Liver (tissue), 9 donors: ENCODE results near the gene NKD1. TPM values are rescaled to one million over a fixed set of nuclear protein-coding genes. Genes with fewer than 3 reads are reported as not detected.

Experiments used
- DNase-seq: peaks from one replicate; pipeline ENCODE4 v3.0.0-alpha.2; 2017; ENCODE audit warnings: low spot score
- H3K27ac ChIP-seq, 2 donors: one replicate each; pipeline ENCODE4 v1.7.0; 2013; ENCODE audit warnings: inconsistent platforms in 2 of 2, low read length in 2 of 2, control low read depth in 1 of 2, low read depth in 1 of 2, mild to moderate bottlenecking in 1 of 2
- H3K27me3 ChIP-seq, 4 donors: one replicate each; pipeline versions ENCODE4 v1.6.1 to v1.7.0; 2013; ENCODE audit warnings: low read length in 3 of 4, inconsistent platforms in 1 of 4, mild to moderate bottlenecking in 1 of 4, moderate library complexity in 1 of 4; ENCODE audit not compliant: control insufficient read depth in 4 of 4, insufficient read depth in 4 of 4
- H3K36me3 ChIP-seq, 4 donors: one replicate each; pipeline versions ENCODE4 v1.6.1 to v1.7.0; 2013; ENCODE audit warnings: low read length in 3 of 4, mild to moderate bottlenecking in 3 of 4, low read depth in 1 of 4, moderate library complexity in 1 of 4; ENCODE audit not compliant: control insufficient read depth in 4 of 4, insufficient read depth in 3 of 4
- H3K4me1 ChIP-seq, 4 donors: one replicate each; pipeline versions ENCODE4 v1.6.1 to v1.7.0; 2013; ENCODE audit warnings: low read length in 3 of 4, mild to moderate bottlenecking in 3 of 4, moderate library complexity in 1 of 4; ENCODE audit not compliant: control insufficient read depth in 4 of 4, insufficient read depth in 4 of 4
- H3K4me3 ChIP-seq, 3 donors: one replicate each; pipeline versions ENCODE4 v1.6.1 to v1.7.0; 2013; ENCODE audit warnings: low read length in 3 of 3, control low read depth in 1 of 3, low read depth in 1 of 3, mild to moderate bottlenecking in 1 of 3
- H3K9ac ChIP-seq, 2 donors: one replicate each; pipeline ENCODE4 v1.7.0; 2013; ENCODE audit warnings: low read length in 2 of 2, mild to moderate bottlenecking in 2 of 2, moderate library complexity in 2 of 2, control low read depth in 1 of 2, low read depth in 1 of 2
- H3K9me3 ChIP-seq, 4 donors: one replicate each; pipeline versions ENCODE4 v1.6.1 to v1.7.0; 2013; ENCODE audit warnings: low read length in 3 of 4; ENCODE audit not compliant: control insufficient read depth in 4 of 4
- ATF3 ChIP-seq: IDR thresholded peaks from 2 replicates; pipeline ENCODE4 v1.6.1; 2016; ENCODE audit warnings: antibody characterized with exemption
- CTCF ChIP-seq: fragments of 150-350 bp; IDR thresholded peaks from 2 replicates; pipeline ENCODE4 v1.5.1; 2017; ENCODE audit warnings: improper control_type of control experiment, low read depth, low read length; ENCODE audit not compliant: missing input control
- EGR1 ChIP-seq, 2 donors: IDR thresholded peaks; 2 replicates each; pipeline ENCODE4 v1.6.1; 2016 to 2018; ENCODE audit warnings: antibody characterized with exemption in 2 of 2, low read depth in 2 of 2
- FOXA1 ChIP-seq: IDR thresholded peaks from 2 replicates; pipeline ENCODE4 v1.6.1; 2016; ENCODE audit warnings: antibody characterized with exemption
- GABPA ChIP-seq, 2 donors: IDR thresholded peaks in 1 of 2; conservative IDR thresholded peaks in 1 of 2; 2 replicates each; pipeline ENCODE4 v1.6.1; 2016; ENCODE audit warnings: antibody characterized with exemption in 2 of 2, mild to moderate bottlenecking in 1 of 2, moderate library complexity in 1 of 2
- HNF4A ChIP-seq, 2 donors: conservative IDR thresholded peaks; 2 replicates each; pipeline ENCODE4 v1.6.1; 2016; ENCODE audit warnings: antibody characterized with exemption in 2 of 2, mild to moderate bottlenecking in 2 of 2
- HNF4G ChIP-seq: IDR thresholded peaks from 2 replicates; pipeline ENCODE4 v1.6.1; 2016; ENCODE audit warnings: antibody characterized with exemption
- JUND ChIP-seq, 2 donors: IDR thresholded peaks; 2 replicates each; pipeline ENCODE4 v1.6.1; 2016; ENCODE audit warnings: antibody characterized with exemption in 2 of 2
- NR2F2 ChIP-seq: IDR thresholded peaks from 2 replicates; pipeline ENCODE4 v1.6.1; 2016; ENCODE audit warnings: antibody characterized with exemption
- REST ChIP-seq: IDR thresholded peaks from 2 replicates; pipeline ENCODE4 v1.6.1; 2016; ENCODE audit warnings: antibody characterized with exemption, mild to moderate bottlenecking
- RXRA ChIP-seq, 2 donors: IDR thresholded peaks; 2 replicates each; pipeline ENCODE4 v1.6.1; 2017 to 2018; ENCODE audit warnings: antibody characterized with exemption in 2 of 2, mild to moderate bottlenecking in 1 of 2
- TAF1 ChIP-seq: conservative IDR thresholded peaks from 2 replicates; pipeline ENCODE4 v1.6.1; 2016; ENCODE audit warnings: antibody characterized with exemption, mild to moderate bottlenecking
- YY1 ChIP-seq: IDR thresholded peaks from 2 replicates; pipeline ENCODE4 v1.6.1; 2016; ENCODE audit warnings: antibody characterized with exemption, mild to moderate bottlenecking
- WGBS: extraction: QIAGEN DNeasy Blood & Tissue Kit; methylation state at CpG from one replicate; pipeline ENCODE4 v1.1.7; 2013; 5-methylcytosine and 5-hydroxymethylcytosine counted together
- polyA plus RNA-seq, 2 donors: library from polyadenylated mRNA; stranded (reverse) in 1 of 2; unstranded in 1 of 2; fragments of 200-250 nt in 1 of 2; fragments of >200 nt in 1 of 2; fragmentation: Nextera tagmentation in 1 of 2; extraction: Ambion mirVana in 1 of 2; gene quantifications; one replicate each; pipeline versions ENCODE4 v1.2.1 to v1.2.3, GENCODE V29; 2013 to 2015
- total RNA-seq, 2 donors: library from RNA; depleted of rRNA; stranded (reverse); fragments of >200 nt; gene quantifications; one replicate each; pipeline ENCODE4 v1.2.3, GENCODE V29; 2014
- TF ChIP-seq, protein P1 (sequence below): IDR thresholded peaks from 2 replicates; pipeline ENCODE4 v1.6.1; 2016; ENCODE audit warnings: antibody characterized with exemption
- TF ChIP-seq, protein P2 (sequence below): IDR thresholded peaks from 2 replicates; pipeline ENCODE4 v1.6.1; 2016; ENCODE audit warnings: antibody characterized with exemption
- donor health status: healthy.
- donor health status: healthy.
- donor health status: healthy.
- donor health status: healthy.
- donor health status: healthy.

NKD1 gene
- total and polyA plus RNA-seq, 4 donors, result 0.28 to 3.5 (median 0.85) TPM

GRCh38 chr16:50688083-50688482, 139.9 kb downstream of the NKD1 start (continued):
- TF ChIP-seq HNF4G, result no peak
- TF ChIP-seq, protein P1, sequence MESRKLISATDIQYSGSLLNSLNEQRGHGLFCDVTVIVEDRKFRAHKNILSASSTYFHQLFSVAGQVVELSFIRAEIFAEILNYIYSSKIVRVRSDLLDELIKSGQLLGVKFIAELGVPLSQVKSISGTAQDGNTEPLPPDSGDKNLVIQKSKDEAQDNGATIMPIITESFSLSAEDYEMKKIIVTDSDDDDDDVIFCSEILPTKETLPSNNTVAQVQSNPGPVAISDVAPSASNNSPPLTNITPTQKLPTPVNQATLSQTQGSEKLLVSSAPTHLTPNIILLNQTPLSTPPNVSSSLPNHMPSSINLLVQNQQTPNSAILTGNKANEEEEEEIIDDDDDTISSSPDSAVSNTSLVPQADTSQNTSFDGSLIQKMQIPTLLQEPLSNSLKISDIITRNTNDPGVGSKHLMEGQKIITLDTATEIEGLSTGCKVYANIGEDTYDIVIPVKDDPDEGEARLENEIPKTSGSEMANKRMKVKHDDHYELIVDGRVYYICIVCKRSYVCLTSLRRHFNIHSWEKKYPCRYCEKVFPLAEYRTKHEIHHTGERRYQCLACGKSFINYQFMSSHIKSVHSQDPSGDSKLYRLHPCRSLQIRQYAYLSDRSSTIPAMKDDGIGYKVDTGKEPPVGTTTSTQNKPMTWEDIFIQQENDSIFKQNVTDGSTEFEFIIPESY, result no peak
- TF ChIP-seq FOXA1, result no peak

DNA sequence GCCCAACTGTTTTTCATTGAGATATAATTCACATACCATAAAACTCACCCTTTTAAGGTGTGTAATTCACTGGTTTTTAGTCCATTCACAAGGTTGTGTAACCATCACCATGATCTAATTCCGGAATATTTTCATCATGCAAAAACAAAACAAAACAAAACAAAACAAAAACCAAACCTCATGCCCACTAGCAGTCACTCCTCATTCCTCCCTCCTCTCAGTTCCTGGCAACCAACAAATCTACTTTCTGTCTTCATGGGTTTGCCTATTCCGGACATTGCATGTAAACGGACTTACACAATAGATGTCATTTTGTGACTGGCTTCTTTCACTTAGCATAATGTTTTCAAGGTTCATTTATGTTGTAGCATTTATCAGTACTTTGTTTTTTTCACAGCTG, 140.7 kb downstream of the NKD1 start:
- 95% methylated on average over 3 of the region's 3 CpGs for WGBS
- H3K27ac ChIP-seq, result no peak overlapping the region
- no peak for TF ChIP-seq EGR1 (IDR thresholded peaks at IDR 0.05; ENCODE audit: low read depth in 2 of 2)
- TF ChIP-seq REST, result no peak
- TF ChIP-seq TAF1, result no peak
- no peak for TF ChIP-seq CTCF
- TF ChIP-seq, protein P2, sequence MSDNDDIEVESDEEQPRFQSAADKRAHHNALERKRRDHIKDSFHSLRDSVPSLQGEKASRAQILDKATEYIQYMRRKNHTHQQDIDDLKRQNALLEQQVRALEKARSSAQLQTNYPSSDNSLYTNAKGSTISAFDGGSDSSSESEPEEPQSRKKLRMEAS, result no peak
- no peak for TF ChIP-seq HNF4A (conservative IDR thresholded peaks at IDR 0.05)
- TF ChIP-seq RXRA (IDR thresholded peaks at IDR 0.05), result no peak
- TF ChIP-seq JUND (IDR thresholded peaks at IDR 0.05), result no peak

DNA sequence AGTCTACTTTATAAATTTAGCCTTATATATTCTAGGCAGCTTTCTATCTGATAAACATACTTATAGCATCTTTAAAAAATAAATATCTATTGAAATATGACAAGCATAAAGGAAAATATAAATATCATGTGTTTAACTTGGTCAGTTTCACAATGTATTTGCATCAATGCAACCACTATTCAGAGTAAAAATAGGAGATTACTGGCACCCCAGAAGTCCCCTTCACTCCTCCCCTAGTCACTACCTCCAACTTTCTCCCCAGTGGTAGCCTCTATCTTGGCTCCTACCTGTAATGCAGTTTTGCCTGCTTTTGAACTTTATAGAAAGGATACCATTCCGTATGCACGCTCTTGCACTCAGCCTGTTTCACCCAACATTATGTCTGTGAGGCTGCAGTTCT, 142.0 kb downstream of the NKD1 start:
- Histone ChIP-seq H3K9me3 (no peaks in the 10 kb centered on the region), H3K4me3 (no peak overlapping the region), H3K36me3 (no peaks in the 10 kb centered on the region), H3K27ac (no peak overlapping the region), H3K9ac (no peak overlapping the region), H3K4me1 (peaks cover 0 to 11% (median 5%) of the 10 kb centered on the region in 4 donors), H3K27me3 (no peaks in the 10 kb centered on the region)
- TF ChIP-seq, protein P2, result no peak
- TF ChIP-seq, protein P1, result no peak
- no peak for TF ChIP-seq YY1
- no peak for TF ChIP-seq HNF4G
- no peak for TF ChIP-seq JUND (IDR thresholded peaks at IDR 0.05)
- no peak for TF ChIP-seq TAF1
- no peak for TF ChIP-seq REST
- TF ChIP-seq ATF3, result no peak
- no peak for TF ChIP-seq EGR1 (IDR thresholded peaks at IDR 0.05; ENCODE audit: low read depth in 2 of 2)
- TF ChIP-seq HNF4A (conservative IDR thresholded peaks at IDR 0.05), result no peak
- TF ChIP-seq FOXA1, result no peak
- no peak for TF ChIP-seq NR2F2
- no peak for TF ChIP-seq GABPA (IDR thresholded peaks at IDR 0.05 in 1 of 2, conservative IDR thresholded peaks at IDR 0.05 in 1 of 2)
- WGBS, result 94% methylated on average over 2 of the region's 2 CpGs
- DNase-seq, result no peak

More for the DNA sequence above, 140.7 kb downstream of the NKD1 start:
- no peak for DNase-seq
- Histone ChIP-seq H3K4me3 (no peak overlapping the region), H3K4me1 (peaks cover 0 to 10% (median 3%) of the 10 kb centered on the region in 4 donors), H3K36me3 (no peaks in the 10 kb centered on the region), H3K27me3 (no peaks in the 10 kb centered on the region), H3K9me3 (no peaks in the 10 kb centered on the region), H3K9ac (no peak overlapping the region)
